ENCODE results near the gene ORM1. TPM values are rescaled to one million over a fixed set of nuclear protein-coding genes. Genes with fewer than 3 reads are reported as not detected.

ORM1 gene
- total and polyA plus RNA-seq, 2 of the 8 experiments (the other 6 are each of a cell fraction or from before 2014, with no cell fraction given): 0.32 TPM; not detected in 1

GRCh38 chr9:114310471-114311450 is 12.1 kb upstream of the ORM1 start (continued):
- TF ChIP-seq CHD7 (IDR thresholded peaks at IDR 0.05; ENCODE audit: insufficient replicate concordance, low read length) (no peak), GTF2F1 (IDR thresholded peaks at IDR 0.05; ENCODE audit: borderline replicate concordance, low read depth, low read length) (no peak), JUND (IDR thresholded peaks at IDR 0.05; ENCODE audit: low read length) (no peak), CREB1 (IDR thresholded peaks at IDR 0.05) (no peak), CHD1 (IDR thresholded peaks at IDR 0.05; ENCODE audit: low read depth, low read length) (no peak), POLR2AphosphoS5 (IDR thresholded peaks at IDR 0.05; ENCODE audit: low read depth, low read length) (no peak)

Data from H1 (cell line).